Smooth muscle cell (in vitro differentiated cells): ENCODE results near the gene ZNF22. TPM values are rescaled to one million over a fixed set of nuclear protein-coding genes. Genes with fewer than 3 reads are reported as not detected.
A peak's percentile ranks its signal among the peaks of the same experiment; 100 is the strongest.

Source experiments
- DNase-seq: peaks from one replicate; lab custom pipeline; 2025; ENCODE audit not compliant: unreplicated experiment; lab: John Stamatoyannopoulos, UW
- H2AFZ ChIP-seq: fragments of 200-600 bp; sonication (generic); 2 replicates; pipeline ENCODE4 v1.6.0; 2016; ENCODE audit warnings: antibody characterized with exemption, low read depth, mild to moderate bottlenecking
- H3F3A ChIP-seq: fragments of 200-600 bp; sonication (generic); 2 replicates; pipeline ENCODE4 v1.6.0; 2017; ENCODE audit warnings: antibody characterized with exemption, low read depth
- H3K27ac ChIP-seq: fragments of 200-600 bp; sonication (generic); 2 replicates; pipeline ENCODE4 v1.5.1; 2016; ENCODE audit warnings: low read depth, mild to moderate bottlenecking
- H3K27me3 ChIP-seq: fragments of 200-600 bp; sonication (generic); 2 replicates; pipeline ENCODE4 v1.6.1; 2016; ENCODE audit warnings: low read depth, mild to moderate bottlenecking
- H3K36me3 ChIP-seq: fragments of 200-600 bp; sonication (generic); 2 replicates; pipeline ENCODE4 v1.5.1; 2016; ENCODE audit warnings: low read depth
- H3K4me1 ChIP-seq: fragments of 200-600 bp; sonication (generic); 2 replicates; pipeline ENCODE4 v1.5.1; 2016; ENCODE audit warnings: low read depth
- H3K4me2 ChIP-seq: fragments of 200-600 bp; sonication (generic); 2 replicates; pipeline ENCODE4 v1.6.0; 2016; ENCODE audit warnings: mild to moderate bottlenecking
- H3K4me3 ChIP-seq: fragments of 200-600 bp; sonication (generic); 2 replicates; pipeline ENCODE4 v1.5.1; 2016; ENCODE audit warnings: mild to moderate bottlenecking
- H3K79me2 ChIP-seq: fragments of 200-600 bp; sonication (generic); 2 replicates; pipeline ENCODE4 v1.6.0; 2016; ENCODE audit warnings: low read depth, mild to moderate bottlenecking
- H3K9ac ChIP-seq: fragments of 200-600 bp; sonication (generic); 2 replicates; pipeline ENCODE4 v1.6.0; 2016; ENCODE audit warnings: low read depth
- H3K9me3 ChIP-seq: fragments of 200-600 bp; sonication (generic); replicated peaks from 2 replicates; pipeline ENCODE4 v1.5.1; 2016; ENCODE audit warnings: low read depth
- H4K20me1 ChIP-seq: fragments of 200-600 bp; sonication (generic); 2 replicates; pipeline ENCODE4 v1.6.0; 2016; ENCODE audit warnings: low read depth
- WGBS: methylation state at CpG from one replicate; pipeline ENCODE4 v1.1.7; 2016; ENCODE audit warnings: low lambda C conversion rate; 5-methylcytosine and 5-hydroxymethylcytosine counted together
- polyA plus RNA-seq: library from polyadenylated mRNA; unstranded; fragments of >200 nt; fragmentation: Nextera tagmentation; extraction: Ambion mirVana; gene quantifications from 2 replicates; pipeline ENCODE4 v1.2.1, GENCODE V29; 2016
- total RNA-seq: library from RNA; depleted of rRNA; stranded (reverse); fragments of >200 nt; gene quantifications from 2 replicates; pipeline ENCODE4 v1.2.3, GENCODE V29; 2014
- TF ChIP-seq, protein P1 (sequence below): fragments of 200-600 bp; sonication (generic); IDR thresholded peaks from 2 replicates; pipeline ENCODE4 v1.5.1; 2017; ENCODE audit warnings: borderline replicate concordance, mild to moderate bottlenecking, antibody characterized with exemption; ENCODE audit not compliant: insufficient read depth, poor library complexity, severe bottlenecking

ZNF22 gene
- total and polyA plus RNA-seq, 2 experiments from 2014 or later: 30.7 to 38.9 TPM

DNA sequence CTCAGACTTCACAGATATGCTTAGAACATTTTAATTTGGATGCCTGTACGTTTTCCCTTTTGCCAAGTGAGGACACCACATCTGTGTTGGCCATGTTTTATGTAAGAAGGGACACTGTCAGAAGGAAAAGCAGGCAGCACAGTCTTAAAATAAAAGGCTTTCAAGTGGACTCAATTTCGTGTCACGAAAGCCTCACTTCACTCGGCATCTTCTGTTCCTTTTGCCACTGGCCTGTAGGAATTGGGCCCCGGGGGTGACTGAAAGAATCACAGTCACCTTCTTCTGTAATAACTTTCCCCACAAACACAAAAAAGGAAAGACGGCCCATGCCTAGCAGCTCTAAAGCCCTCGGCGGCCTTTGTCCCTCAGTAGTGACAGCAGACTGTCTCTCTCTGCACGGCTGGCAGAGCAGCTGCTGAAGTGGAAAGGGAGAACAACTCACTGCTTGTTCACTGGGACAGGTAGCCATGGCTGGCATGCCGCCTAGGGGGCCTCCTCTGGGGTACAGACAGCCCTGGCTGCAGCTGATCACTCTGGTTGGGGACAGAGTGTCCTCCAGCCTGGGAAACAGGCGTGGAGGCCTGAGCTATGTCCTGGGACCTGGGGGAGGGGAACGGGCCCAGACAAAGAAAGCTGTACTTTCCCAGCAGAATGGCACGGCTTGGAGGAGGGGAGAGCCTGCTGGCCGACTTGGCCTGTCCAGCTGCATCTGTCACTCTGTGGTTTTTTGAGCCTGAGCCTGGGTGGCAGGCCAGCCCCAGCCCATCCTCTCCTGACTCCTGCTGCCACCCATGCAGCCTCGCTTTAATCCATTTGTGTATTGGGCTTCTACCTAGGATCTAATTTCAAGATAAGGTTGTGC lies 36.7 kb upstream of the ZNF22 start:
- H3K36me3 ChIP-seq: no peaks in the 10 kb centered on the region
- TF ChIP-seq, protein P1, sequence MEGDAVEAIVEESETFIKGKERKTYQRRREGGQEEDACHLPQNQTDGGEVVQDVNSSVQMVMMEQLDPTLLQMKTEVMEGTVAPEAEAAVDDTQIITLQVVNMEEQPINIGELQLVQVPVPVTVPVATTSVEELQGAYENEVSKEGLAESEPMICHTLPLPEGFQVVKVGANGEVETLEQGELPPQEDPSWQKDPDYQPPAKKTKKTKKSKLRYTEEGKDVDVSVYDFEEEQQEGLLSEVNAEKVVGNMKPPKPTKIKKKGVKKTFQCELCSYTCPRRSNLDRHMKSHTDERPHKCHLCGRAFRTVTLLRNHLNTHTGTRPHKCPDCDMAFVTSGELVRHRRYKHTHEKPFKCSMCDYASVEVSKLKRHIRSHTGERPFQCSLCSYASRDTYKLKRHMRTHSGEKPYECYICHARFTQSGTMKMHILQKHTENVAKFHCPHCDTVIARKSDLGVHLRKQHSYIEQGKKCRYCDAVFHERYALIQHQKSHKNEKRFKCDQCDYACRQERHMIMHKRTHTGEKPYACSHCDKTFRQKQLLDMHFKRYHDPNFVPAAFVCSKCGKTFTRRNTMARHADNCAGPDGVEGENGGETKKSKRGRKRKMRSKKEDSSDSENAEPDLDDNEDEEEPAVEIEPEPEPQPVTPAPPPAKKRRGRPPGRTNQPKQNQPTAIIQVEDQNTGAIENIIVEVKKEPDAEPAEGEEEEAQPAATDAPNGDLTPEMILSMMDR: no peak
- 53% methylated on average over 15 of the region's 15 CpGs for WGBS
- H3K27me3 ChIP-seq: no peaks in the 10 kb centered on the region
- H2AFZ ChIP-seq: peak overlapping the region; percentile 20
- H3F3A ChIP-seq: no peaks in the 10 kb centered on the region
- H3K4me3 ChIP-seq: no peak overlapping the region
- H3K9me3 ChIP-seq: no peaks in the 10 kb centered on the region
- peak overlapping the region; percentile 52 for H3K4me2 ChIP-seq
- peaks cover 31% of the 10 kb centered on the region for H3K4me1 ChIP-seq
- DNase-seq: no peak
- H4K20me1 ChIP-seq: no peaks in the 10 kb centered on the region
- no peaks in the 10 kb centered on the region for H3K79me2 ChIP-seq
- H3K27ac ChIP-seq: peak overlapping the region; percentile 29
- no peak overlapping the region for H3K9ac ChIP-seq

GRCh38 chr10:44965104-44965503 lies 35.6 kb upstream of the ZNF22 start:
- H3K9me3 ChIP-seq: no peaks in the 10 kb centered on the region
- no peak overlapping the region for H3K4me3 ChIP-seq
- no peaks in the 10 kb centered on the region for H3K36me3 ChIP-seq
- 100% methylated on average over 1 of the region's 1 CpG for WGBS
- TF ChIP-seq, protein P1: no peak
- H3F3A ChIP-seq: no peaks in the 10 kb centered on the region
- H2AFZ ChIP-seq: no peak overlapping the region
- no peak overlapping the region for H3K9ac ChIP-seq
- H4K20me1 ChIP-seq: no peaks in the 10 kb centered on the region
- H3K4me1 ChIP-seq: peaks cover 27% of the 10 kb centered on the region
- no peak overlapping the region for H3K27ac ChIP-seq
- H3K79me2 ChIP-seq: no peaks in the 10 kb centered on the region
- no peaks in the 10 kb centered on the region for H3K27me3 ChIP-seq
- peak overlapping the region; percentile 52 for H3K4me2 ChIP-seq
- no peak for DNase-seq

DNA sequence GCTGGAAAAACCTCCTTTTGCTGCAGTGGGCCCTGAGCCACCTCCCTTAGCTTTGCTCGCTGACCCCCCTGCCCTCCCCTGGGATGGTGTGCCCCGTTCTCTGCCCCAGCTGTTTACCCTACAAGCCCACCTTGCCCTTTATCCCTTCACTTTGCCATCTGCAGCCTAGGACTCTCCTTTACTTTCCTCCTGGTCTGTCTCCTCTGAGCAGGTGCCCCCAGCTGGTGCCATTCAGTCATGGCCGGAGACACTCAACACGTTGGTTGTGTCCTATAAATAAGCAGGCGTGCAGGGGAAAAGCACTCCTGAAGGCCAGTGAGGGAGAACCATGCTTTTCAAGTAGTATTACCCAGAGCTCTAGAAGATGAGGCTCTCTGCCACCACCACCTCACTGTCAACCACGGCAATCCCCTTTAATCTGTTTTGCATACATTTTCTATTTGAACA lies 35.0 kb upstream of the ZNF22 start:
- DNase-seq: no peak
- no peaks in the 10 kb centered on the region for H4K20me1 ChIP-seq
- TF ChIP-seq, protein P1: no peak
- no peak overlapping the region for H3K9ac ChIP-seq
- H3K27me3 ChIP-seq: no peaks in the 10 kb centered on the region
- H3K4me1 ChIP-seq: peaks cover 25% of the 10 kb centered on the region
- no peaks in the 10 kb centered on the region for H3K36me3 ChIP-seq
- no peak overlapping the region for H3K4me3 ChIP-seq
- H2AFZ ChIP-seq: no peak overlapping the region
- peak overlapping the region; percentile 46 for H3K4me2 ChIP-seq
- no peaks in the 10 kb centered on the region for H3K79me2 ChIP-seq
- no peaks in the 10 kb centered on the region for H3F3A ChIP-seq
- 92% methylated on average over 6 of the region's 6 CpGs for WGBS
- H3K27ac ChIP-seq: no peak overlapping the region
- no peaks in the 10 kb centered on the region for H3K9me3 ChIP-seq
